ENCODE data around the gene PLEKHF1. TPM values are rescaled to one million over a fixed set of nuclear protein-coding genes. Genes with fewer than 3 reads are reported as not detected.

The PLEKHF1 gene
- total RNA-seq = 7.3 and 8.3 TPM in 2 replicates

GRCh38 chr19:29665215-29665825, at the start of gene PLEKHF1:
PLEKHF1 (plus strand) TSS chr19:29665461; CDS start chr19:29673840, 8,379 bp downstream.

GRCh38 chr19:29714953-29715700, 49.9 kb downstream of the PLEKHF1 start, which contains the start of gene C19orf12:
C19orf12 (minus strand) TSS chr19:29715261; CDS start chr19:29708413, 6,848 bp downstream.

Other genes with a start within 250 kb of the PLEKHF1 start
- gene VSTM2B, start 139.5 kb upstream of the PLEKHF1 start, total RNA-seq = not detected in 2 replicates
- gene POP4, start 59.2 kb upstream of the PLEKHF1 start, total RNA-seq = 51.8 and 55.2 TPM in 2 replicates
- 23.8 and 32.8 TPM in 2 replicates for gene C19orf12, start 49.8 kb downstream of the PLEKHF1 start, total RNA-seq
- gene CCNE1, start 146.5 kb downstream of the PLEKHF1 start, total RNA-seq = 7.3 and 11.3 TPM in 2 replicates

All from smooth muscle cell of the umbilical artery (primary cell).